Karpas-422 (cell line): Measurements from ENCODE around the gene ADAMTS15. TPM values are rescaled to one million over a fixed set of nuclear protein-coding genes. Genes with fewer than 3 reads are reported as not detected.

Experiments used
- DNase-seq: peaks from one replicate; pipeline ENCODE4 v3.0.0-alpha.2; 2015
- H2AFZ ChIP-seq: fragments of 200-600 bp; sonication (generic); 2 replicates; pipeline ENCODE4 v1.6.1; 2014; ENCODE audit warnings: antibody characterized with exemption, low read length, mixed read lengths
- H3K27ac ChIP-seq: fragments of 200-600 bp; sonication (generic); 2 replicates; pipeline ENCODE4 v1.5.1; 2014; ENCODE audit warnings: mild to moderate bottlenecking, low read length, moderate library complexity
- H3K27me3 ChIP-seq: fragments of 200-600 bp; sonication (generic); 2 replicates; pipeline ENCODE4 v1.6.1; 2014; ENCODE audit warnings: low read length, mixed read lengths
- H3K36me3 ChIP-seq: fragments of 200-600 bp; sonication (generic); 2 replicates; pipeline ENCODE4 v1.6.1; 2014; ENCODE audit warnings: low read length, mixed read lengths; ENCODE audit not compliant: insufficient read depth
- H3K4me1 ChIP-seq: fragments of 200-600 bp; sonication (generic); 2 replicates; pipeline ENCODE4 v1.6.1; 2014; ENCODE audit warnings: mild to moderate bottlenecking, low read length, mixed read lengths
- H3K4me2 ChIP-seq: fragments of 200-600 bp; sonication (generic); 2 replicates; pipeline ENCODE4 v1.6.1; 2014; ENCODE audit warnings: low read length, low read depth, mild to moderate bottlenecking; ENCODE audit not compliant: poor library complexity, severe bottlenecking
- H3K4me3 ChIP-seq: fragments of 200-600 bp; sonication (generic); 2 replicates; pipeline ENCODE4 v1.5.1; 2014; ENCODE audit warnings: mild to moderate bottlenecking, antibody characterized with exemption, low read length, mixed read lengths
- H3K79me2 ChIP-seq: fragments of 200-600 bp; sonication (generic); 2 replicates; pipeline ENCODE4 v1.6.1; 2014; ENCODE audit warnings: mild to moderate bottlenecking, low read length, mixed read lengths
- H3K9ac ChIP-seq: fragments of 200-600 bp; sonication (generic); 2 replicates; pipeline ENCODE4 v1.6.0; 2014; ENCODE audit warnings: low read length
- H3K9me2 ChIP-seq: fragments of 200-600 bp; sonication (generic), shearing (Covaris generic); replicated peaks from 2 replicates; pipeline ENCODE4 v1.6.0; 2014; ENCODE audit warnings: mild to moderate bottlenecking, low read length, moderate library complexity; ENCODE audit not compliant: insufficient read depth
- H3K9me3 ChIP-seq: fragments of 300-700, 200-600 bp; sonication (generic); 2 replicates; pipeline ENCODE4 v1.6.1; 2014; ENCODE audit warnings: low read length, mixed read lengths
- H4K20me1 ChIP-seq: fragments of 200-600 bp; sonication (generic); 2 replicates; pipeline ENCODE4 v1.6.1; 2014; ENCODE audit warnings: mild to moderate bottlenecking, antibody characterized with exemption, low read length, low read depth; ENCODE audit not compliant: insufficient read depth
- total RNA-seq: library from RNA; depleted of rRNA; stranded (reverse); fragments of >200 nt; shearing (Covaris generic); gene quantifications from 2 replicates; pipeline ENCODE4 v1.2.3, GENCODE V29; 2014; ENCODE audit warnings: low replicate concordance

Gene ADAMTS15
- total RNA-seq, 1 experiment from 2014 or later: not detected

- Histone ChIP-seq H4K20me1 (no peaks in the 10 kb centered on the region), H3K9me2 (no peaks in the 10 kb centered on the region), H3K27me3 (no peaks in the 10 kb centered on the region), H3K36me3 (no peaks in the 10 kb centered on the region), H3K9me3 (no peaks in the 10 kb centered on the region), H3K9ac (no peak overlapping the region), H3K79me2 (no peaks in the 10 kb centered on the region), H2AFZ (no peak overlapping the region), H3K4me2 (no peak overlapping the region), H3K27ac (no peak overlapping the region), H3K4me1 (no peaks in the 10 kb centered on the region), H3K4me3 (no peak overlapping the region)
- DNase-seq: no peak
These were observed 30.4 kb downstream of the ADAMTS15 start for GRCh38 chr11:130478881-130479280.

- no peaks in the 10 kb centered on the region for H3K36me3 ChIP-seq
- no peaks in the 10 kb centered on the region for H3K79me2 ChIP-seq
- no peak overlapping the region for H3K4me2 ChIP-seq
- H4K20me1 ChIP-seq: no peaks in the 10 kb centered on the region
- DNase-seq: no peak
- H3K27me3 ChIP-seq: no peaks in the 10 kb centered on the region
- H3K27ac ChIP-seq: no peak overlapping the region
- no peak overlapping the region for H3K9ac ChIP-seq
- H3K4me1 ChIP-seq: no peaks in the 10 kb centered on the region
- H3K9me2 ChIP-seq: no peaks in the 10 kb centered on the region
- no peak overlapping the region for H3K4me3 ChIP-seq
- H3K9me3 ChIP-seq: no peaks in the 10 kb centered on the region
- no peak overlapping the region for H2AFZ ChIP-seq
These were observed 31.7 kb downstream of the ADAMTS15 start for GRCh38 chr11:130480186-130480585.

GRCh38 chr11:130480711-130481140, 32.3 kb downstream of the ADAMTS15 start:
- no peak for DNase-seq
- H4K20me1 ChIP-seq: no peaks in the 10 kb centered on the region
- no peaks in the 10 kb centered on the region for H3K4me1 ChIP-seq
- H3K4me2 ChIP-seq: no peak overlapping the region
- no peak overlapping the region for H2AFZ ChIP-seq
- no peaks in the 10 kb centered on the region for H3K9me3 ChIP-seq
- no peak overlapping the region for H3K4me3 ChIP-seq
- no peak overlapping the region for H3K9ac ChIP-seq
- no peaks in the 10 kb centered on the region for H3K79me2 ChIP-seq
- H3K9me2 ChIP-seq: no peaks in the 10 kb centered on the region
- no peaks in the 10 kb centered on the region for H3K36me3 ChIP-seq
- H3K27ac ChIP-seq: no peak overlapping the region
- no peaks in the 10 kb centered on the region for H3K27me3 ChIP-seq

GRCh38 chr11:130483124-130483523, 34.7 kb downstream of the ADAMTS15 start:
- Histone ChIP-seq H3K27ac (no peak overlapping the region), H3K4me2 (no peak overlapping the region), H2AFZ (no peak overlapping the region), H3K27me3 (no peaks in the 10 kb centered on the region), H3K9ac (no peak overlapping the region), H3K9me2 (no peaks in the 10 kb centered on the region), H3K4me1 (no peaks in the 10 kb centered on the region), H3K36me3 (no peaks in the 10 kb centered on the region), H4K20me1 (no peaks in the 10 kb centered on the region), H3K9me3 (no peaks in the 10 kb centered on the region), H3K4me3 (no peak overlapping the region), H3K79me2 (no peaks in the 10 kb centered on the region)
- no peak for DNase-seq

GRCh38 chr11:130485983-130486382, 37.5 kb downstream of the ADAMTS15 start:
- no peak overlapping the region for H3K27ac ChIP-seq

GRCh38 chr11:130486391-130486836, 38.0 kb downstream of the ADAMTS15 start:
- H3K27me3 ChIP-seq: no peaks in the 10 kb centered on the region
- DNase-seq: no peak

More at GRCh38 chr11:130485983-130486382, 37.5 kb downstream of the ADAMTS15 start:
- Histone ChIP-seq H3K27me3 (no peaks in the 10 kb centered on the region), H2AFZ (no peak overlapping the region), H3K79me2 (no peaks in the 10 kb centered on the region), H4K20me1 (no peaks in the 10 kb centered on the region), H3K9me3 (no peaks in the 10 kb centered on the region), H3K9me2 (no peaks in the 10 kb centered on the region), H3K36me3 (no peaks in the 10 kb centered on the region), H3K4me1 (no peaks in the 10 kb centered on the region), H3K4me3 (no peak overlapping the region), H3K9ac (no peak overlapping the region), H3K4me2 (no peak overlapping the region)
- no peak for DNase-seq

GRCh38 chr11:130486987-130487923, 38.8 kb downstream of the ADAMTS15 start:
- Histone ChIP-seq H3K36me3 (no peaks in the 10 kb centered on the region), H2AFZ (no peak overlapping the region), H3K27me3 (no peaks in the 10 kb centered on the region), H3K9me3 (no peaks in the 10 kb centered on the region), H3K4me3 (no peak overlapping the region), H3K9ac (no peak overlapping the region), H4K20me1 (no peaks in the 10 kb centered on the region), H3K9me2 (no peaks in the 10 kb centered on the region), H3K4me1 (no peaks in the 10 kb centered on the region), H3K27ac (no peak overlapping the region), H3K4me2 (no peak overlapping the region), H3K79me2 (no peaks in the 10 kb centered on the region)
- no peak for DNase-seq

More at GRCh38 chr11:130486391-130486836, 38.0 kb downstream of the ADAMTS15 start:
- no peaks in the 10 kb centered on the region for H3K79me2 ChIP-seq
- H3K9me2 ChIP-seq: no peaks in the 10 kb centered on the region
- no peak overlapping the region for H3K4me3 ChIP-seq
- no peaks in the 10 kb centered on the region for H3K36me3 ChIP-seq
- no peaks in the 10 kb centered on the region for H3K4me1 ChIP-seq
- H4K20me1 ChIP-seq: no peaks in the 10 kb centered on the region
- H3K4me2 ChIP-seq: no peak overlapping the region
- H3K27ac ChIP-seq: no peak overlapping the region
- no peak overlapping the region for H3K9ac ChIP-seq
- no peak overlapping the region for H2AFZ ChIP-seq
- no peaks in the 10 kb centered on the region for H3K9me3 ChIP-seq

- Histone ChIP-seq H3K36me3 (no peaks in the 10 kb centered on the region), H3K4me3 (no peak overlapping the region), H3K9ac (no peak overlapping the region), H3K27me3 (no peaks in the 10 kb centered on the region), H3K27ac (no peak overlapping the region), H2AFZ (no peak overlapping the region), H3K79me2 (no peaks in the 10 kb centered on the region), H3K9me3 (no peaks in the 10 kb centered on the region), H3K4me2 (no peak overlapping the region), H3K9me2 (no peaks in the 10 kb centered on the region), H4K20me1 (no peaks in the 10 kb centered on the region), H3K4me1 (no peaks in the 10 kb centered on the region)
- no peak for DNase-seq
These were observed 39.7 kb downstream of the ADAMTS15 start for GRCh38 chr11:130487924-130488815.
